H1 (cell line): ENCODE data around the gene BMI1. TPM values are rescaled to one million over a fixed set of nuclear protein-coding genes. Genes with fewer than 3 reads are reported as not detected.

ENCODE experiments used
- CTCF ChIA-PET: fragments of 300-600 bp; sonication (Branson Sonifier 250); formaldehyde crosslinking; loops from one replicate; lab custom pipeline; 2021; ENCODE audit not compliant: partially characterized antibody; lab: Charles Lee
- POLR2A ChIA-PET: fragments of 300-600 bp; sonication (Branson Sonifier 250); formaldehyde crosslinking; loops from one replicate; lab custom pipeline; 2021; ENCODE audit warnings: inconsistent platforms; ENCODE audit not compliant: partially characterized antibody; lab: Charles Lee
- DNase-seq, 2 experiments: peaks; one replicate each; pipeline versions ENCODE4 v3.0.0 to v3.0.0-alpha.2; 2010 to 2022; ENCODE audit warnings: low spot score in 2 of 2, low read depth in 1 of 2, mixed read lengths in 1 of 2
- FAIRE-seq: peaks from 2 replicates; lab custom pipeline; 2011; peaks lifted over from hg19 to GRCh38; lab: Jason Lieb, UNC
- H2AFZ ChIP-seq: 2 replicates; pipeline ENCODE4 v1.8.1; 2012; ENCODE audit warnings: low read length, inconsistent platforms
- H2AK5ac ChIP-seq: 2 replicates; pipeline ENCODE4 v1.6.1; 2013; ENCODE audit warnings: low read depth, low read length
- H2BK120ac ChIP-seq: replicated peaks from 2 replicates; pipeline ENCODE3; 2013; ENCODE audit warnings: low read depth, low read length, inconsistent platforms
- H2BK12ac ChIP-seq: 2 replicates; pipeline ENCODE4 v1.6.1; 2013; ENCODE audit warnings: low read depth, low read length
- H2BK15ac ChIP-seq: 2 replicates; pipeline ENCODE4 v1.6.1; 2013; ENCODE audit warnings: low read length
- H2BK20ac ChIP-seq: 2 replicates; pipeline ENCODE4 v1.6.1; 2013; ENCODE audit warnings: low read length
- H2BK5ac ChIP-seq: 2 replicates; pipeline ENCODE4 v1.6.1; 2013; ENCODE audit warnings: low read depth, low read length
- H3K14ac ChIP-seq: 2 replicates; pipeline ENCODE4 v1.6.1; 2013; ENCODE audit warnings: inconsistent platforms; ENCODE audit not compliant: insufficient read length
- H3K18ac ChIP-seq: 2 replicates; pipeline ENCODE4 v1.6.1; 2013; ENCODE audit warnings: low read length; ENCODE audit errors: extremely low read depth
- H3K23ac ChIP-seq: 2 replicates; pipeline ENCODE4 v1.6.1; 2013; ENCODE audit warnings: inconsistent platforms; ENCODE audit not compliant: insufficient read length
- H3K23me2 ChIP-seq: 2 replicates; pipeline ENCODE4 v1.6.1; 2013; ENCODE audit warnings: low read depth, low read length
- H3K27ac ChIP-seq: 2 replicates; pipeline ENCODE4 v1.6.1; 2011; ENCODE audit warnings: low read depth, low read length, inconsistent platforms
- H3K27me3 ChIP-seq, 4 experiments: replicated peaks in 1 of 4; 1 replicate in 1 of 4; 2 replicates in 3 of 4; pipeline versions ENCODE4 v1.6.1 to v1.8.1; 2011 to 2013; ENCODE audit warnings: low read length in 3 of 4, mild to moderate bottlenecking in 3 of 4, inconsistent platforms in 2 of 4, mixed read lengths in 2 of 4, moderate library complexity in 1 of 4; ENCODE audit not compliant: control insufficient read depth in 3 of 4, insufficient read depth in 3 of 4; ENCODE audit errors: extremely low read depth in 1 of 4
- H3K36me3 ChIP-seq, 4 experiments: 2 replicates each; pipeline versions ENCODE4 v1.6.1 to v1.8.1; 2011 to 2013; ENCODE audit warnings: mild to moderate bottlenecking in 4 of 4, low read length in 3 of 4, moderate library complexity in 2 of 4, control low read depth in 1 of 4, inconsistent platforms in 1 of 4; ENCODE audit not compliant: insufficient read depth in 4 of 4, control insufficient read depth in 2 of 4
- H3K4ac ChIP-seq: replicated peaks from 2 replicates; pipeline ENCODE3; 2013; ENCODE audit warnings: low read length, low read depth, mixed read lengths, inconsistent platforms; ENCODE audit not compliant: insufficient read length
- H3K4me1 ChIP-seq, 4 experiments: replicated peaks in 1 of 4; 1 replicate in 1 of 4; 2 replicates in 3 of 4; pipeline versions ENCODE4 v1.6.1 to v1.8.1; 2011 to 2013; ENCODE audit warnings: low read length in 3 of 4, inconsistent platforms in 2 of 4, mixed read lengths in 1 of 4; ENCODE audit not compliant: insufficient read depth in 4 of 4, control insufficient read depth in 3 of 4
- H3K4me2 ChIP-seq, 2 experiments: 2 replicates each; pipeline versions ENCODE4 v1.6.1 to v1.8.1; 2011 to 2013; ENCODE audit warnings: low read depth in 2 of 2, low read length in 2 of 2, control low read depth in 1 of 2, inconsistent platforms in 1 of 2, mild to moderate bottlenecking in 1 of 2; ENCODE audit not compliant: insufficient read depth in 1 of 2
- H3K4me3 ChIP-seq, 4 experiments: fragments of 200-600, 300-600 bp in 1 of 4; sonication (generic), shearing (Covaris generic), sonication (Bioruptor Twin) in 1 of 4; 2 replicates each; pipeline versions ENCODE4 v1.5.1 to v1.8.1; 2011 to 2016; ENCODE audit warnings: low read length in 4 of 4, low read depth in 3 of 4, control low read depth in 2 of 4, inconsistent platforms in 2 of 4, mild to moderate bottlenecking in 2 of 4, mixed read lengths in 1 of 4, moderate library complexity in 1 of 4; ENCODE audit not compliant: insufficient read depth in 2 of 4; ENCODE audit errors: extremely low read depth in 1 of 4
- H3K56ac ChIP-seq: replicated peaks from 2 replicates; pipeline ENCODE3; 2013; ENCODE audit warnings: low read depth, mild to moderate bottlenecking, mixed read lengths, low read length, inconsistent platforms; ENCODE audit not compliant: insufficient read length
- H3K79me1 ChIP-seq: 2 replicates; pipeline ENCODE4 v1.6.1; 2013; ENCODE audit warnings: low read depth, low read length, control low read depth
- H3K79me2 ChIP-seq, 2 experiments: 2 replicates each; pipeline versions ENCODE4 v1.6.1 to v1.8.1; 2012 to 2013; ENCODE audit warnings: low read length in 2 of 2, mild to moderate bottlenecking in 2 of 2, inconsistent platforms in 1 of 2; ENCODE audit not compliant: insufficient read depth in 2 of 2, control insufficient read depth in 1 of 2
- H3K9ac ChIP-seq, 4 experiments: replicated peaks in 1 of 4; 1 replicate in 1 of 4; 2 replicates in 3 of 4; pipeline versions ENCODE4 v1.6.1 to v1.8.1; 2011 to 2013; ENCODE audit warnings: low read depth in 3 of 4, low read length in 3 of 4, control low read depth in 2 of 4, mild to moderate bottlenecking in 2 of 4, moderate library complexity in 2 of 4, inconsistent platforms in 1 of 4; ENCODE audit errors: extremely low read depth in 1 of 4
- H3K9me3 ChIP-seq, 2 experiments: 2 replicates each; pipeline versions ENCODE4 v1.6.1 to v1.8.1; 2012 to 2013; ENCODE audit warnings: mild to moderate bottlenecking in 2 of 2, moderate library complexity in 2 of 2, control low read depth in 1 of 2, inconsistent platforms in 1 of 2, low read depth in 1 of 2, low read length in 1 of 2, mixed read lengths in 1 of 2; ENCODE audit not compliant: insufficient read depth in 2 of 2
- H4K20me1 ChIP-seq, 2 experiments: replicated peaks in 1 of 2; 2 replicates each; pipeline versions ENCODE3 to v1.8.1; 2011 to 2013; ENCODE audit warnings: inconsistent platforms in 2 of 2, low read length in 2 of 2, mild to moderate bottlenecking in 1 of 2; ENCODE audit not compliant: insufficient read depth in 2 of 2, control insufficient read depth in 1 of 2
- H4K5ac ChIP-seq: 2 replicates; pipeline ENCODE4 v1.6.1; 2013; ENCODE audit warnings: low read length, low read depth, mixed read lengths, inconsistent platforms; ENCODE audit not compliant: insufficient read length
- H4K8ac ChIP-seq: 2 replicates; pipeline ENCODE4 v1.8.0; 2013; ENCODE audit warnings: mild to moderate bottlenecking, moderate library complexity, low read length, inconsistent platforms; ENCODE audit not compliant: insufficient read depth; ENCODE audit errors: extremely low read depth
- H4K91ac ChIP-seq: replicated peaks from 2 replicates; pipeline ENCODE3; 2013; ENCODE audit warnings: low read length, mixed read lengths, inconsistent platforms; ENCODE audit not compliant: insufficient read length
- WGBS, 2 experiments: shearing (Covaris generic) in 1 of 2; methylation state at CpG; one replicate each; pipeline versions ENCODE4 v1.1.6 to v1.1.7; 2013 to 2015; ENCODE audit warnings: low lambda C conversion rate in 2 of 2, mixed read lengths in 2 of 2, inconsistent platforms in 1 of 2, low coverage in 1 of 2, missing lambda C conversion rate in 1 of 2; ENCODE audit not compliant: insufficient replicate concordance in 2 of 2, insufficient coverage in 1 of 2, insufficient read length in 1 of 2; ENCODE audit errors: extremely low coverage in 1 of 2, missing lambda C conversion rate in 1 of 2; 5-methylcytosine and 5-hydroxymethylcytosine counted together
- polyA plus RNA-seq, 7 experiments: library from polyadenylated mRNA; depleted of rRNA in 3 of 7; stranded (reverse) in 5 of 7; unstranded in 2 of 7; fragments of >200 nt in 5 of 7; fragments of 200-250 nt in 2 of 7; gene quantifications; 1 replicate in 5 of 7; 2 replicates in 1 of 7; 4 replicates in 1 of 7; pipeline versions ENCODE4 v1.2.1 to v1.2.3, GENCODE V29; 2011 to 2013; ENCODE audit warnings: missing spikeins in 2 of 7, mixed read lengths in 2 of 7
- total RNA-seq: library from RNA; stranded (reverse); fragmentation: NEBNext Ultra II Directional; extraction: Animal tissue kit (Norgen Biotek cat#: 25700); gene quantifications from 2 replicates; pipeline ENCODE4 v1.2.1, GENCODE V29; 2021

The BMI1 gene
- total and polyA plus RNA-seq, 2 of the 8 experiments (the other 6 are each of a cell fraction or from before 2014, with no cell fraction given) = 2.8 to 10.7 TPM

- Histone ChIP-seq H3K23ac (no peak overlapping the region), H3K56ac (peak overlapping the region; percentile 39), H3K4ac (no peak overlapping the region), H3K23me2 (peaks cover 9% of the 10 kb centered on the region; the same call in 1 of the 2 replicates), H2AK5ac (no peak overlapping the region), H2AFZ (peak overlapping the region; percentile 83), H2BK15ac (0 out of 2 replicates have a peak overlapping the region, but pooled peaks have one; percentile 88), H2BK120ac (peak overlapping the region; percentile 64), H3K9ac (peak overlapping the region in 2 of 4 experiments; percentile 9 to 29; a peak in 3 of 7 replicates), H3K36me3 (peaks cover 0 to 3% (median 0%) of the 10 kb centered on the region in 4 experiments; a peak in 1 of 8 replicates), H3K9me3 (no peaks in the 10 kb centered on the region; a peak in 1 of 4 replicates), H3K4me2 (peak overlapping the region; percentile 77 to 95), H4K91ac (no peak overlapping the region), H2BK20ac (no peak overlapping the region), H3K14ac (no peak overlapping the region), H3K79me1 (no peaks in the 10 kb centered on the region), H3K79me2 (no peaks in the 10 kb centered on the region), H3K27ac (no peak overlapping the region), H4K20me1 (peaks cover 0 to 6% of the 10 kb centered on the region in 2 experiments), H2BK12ac (peak overlapping the region; percentile 84; the same call in 1 of the 2 replicates), H2BK5ac (no peak overlapping the region; the same call in 1 of the 2 replicates), H3K18ac (peak overlapping the region; percentile 71), H3K27me3 (peaks cover 67 to 93% (median 80%) of the 10 kb centered on the region in 4 experiments), H3K4me3 (peak overlapping the region; percentile 34 to 57 (median 48)), H4K5ac (no peak overlapping the region), H3K4me1 (peaks cover 0 to 19% (median 9%) of the 10 kb centered on the region in 4 experiments; a peak in 6 of 7 replicates), H4K8ac (peak overlapping the region; percentile 83)
- WGBS, 2 experiments = 3% methylated on average over 63 of the region's 71 CpGs; no CpG with 5 or more reads in 1 of the 2 experiments
- CTCF ChIA-PET = interaction anchor here (1.2 kb wide), 1 partner anchor 20 kb away, joined by 3 read pairs; the partner anchor contains the start of gene COMMD3
- POLR2A ChIA-PET = interaction anchor here (0.7 to 1.8 kb wide), 3 partner anchors 9 to 20 kb away, joined by 3 to 5 read pairs (median 4); partner anchors contain the start of gene COMMD3
- no peak for FAIRE-seq
- DNase-seq = peak in 1 of 2 experiments; percentile 78
Measured at GRCh38 chr10:22335173-22335933, 14.5 kb downstream of the BMI1 start.
